ENCODE results near the gene POC1A. TPM values are rescaled to one million over a fixed set of nuclear protein-coding genes. Genes with fewer than 3 reads are reported as not detected.

The POC1A gene
- total and polyA plus RNA-seq, 2 donors (not counting 3 experiments of a cell fraction or from before 2014, with no cell fraction given), result 14.8 to 19.4 TPM

DNA sequence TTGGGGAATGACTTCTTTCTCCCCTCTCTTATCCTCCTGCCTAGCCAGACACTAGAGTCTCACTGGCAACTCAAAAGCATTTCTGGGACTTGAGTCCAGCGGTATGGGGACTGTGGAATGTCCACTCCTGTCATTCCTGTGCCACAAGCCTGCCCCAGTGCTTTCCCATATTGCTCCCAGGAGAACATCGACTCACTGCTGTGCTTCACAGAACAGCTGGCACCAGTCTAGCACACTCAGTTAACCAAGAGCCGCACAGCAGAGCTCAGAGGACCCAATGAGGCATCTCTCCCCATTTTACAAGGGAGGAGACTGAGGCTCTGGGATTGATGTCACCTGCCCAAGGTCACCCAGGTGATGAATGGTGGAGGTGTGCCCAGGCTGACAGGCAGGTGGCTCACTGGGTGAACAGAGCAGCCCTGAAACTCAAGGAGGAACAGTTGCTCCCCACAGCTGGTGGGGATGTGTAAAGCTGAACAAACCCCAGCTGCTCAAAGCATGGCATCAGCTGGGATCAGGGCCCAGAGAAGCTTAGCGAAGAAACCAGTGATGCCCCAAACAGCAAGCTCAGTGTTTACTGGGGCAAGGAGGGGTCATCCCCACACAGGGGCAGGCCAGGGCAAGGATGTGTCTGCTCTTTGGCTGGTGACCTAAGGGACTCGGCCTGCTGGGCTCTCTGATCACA is 62.5 kb downstream of the POC1A start:
- no TSS peak for BruUV-seq (replicated peaks)
- FAIRE-seq, result no peak
- H3K9me3 ChIP-seq (replicated peaks; ENCODE audit: control insufficient read depth, insufficient read depth, low read length), result no peaks in the 10 kb centered on the region
- H3K4me3 ChIP-seq (replicated peaks in 1 of 3; ENCODE audit: insufficient read depth in 1 of 3, low read depth in 1 of 3, low read length in 3 of 3), result no peak overlapping the region
- dilution Hi-C loops (cut with MboI; ENCODE audit: extremely low pct_ligation_motif_present, low sequenced_read_pairs) (no loop called here), intact Hi-C loops (cut with micrococcal nuclease) (loop anchor here (2.0 kb wide), 1 partner anchor 29 kb away; no protein-coding TSS in a partner anchor)
- no peak for TF ChIP-seq JUN (IDR thresholded peaks at IDR 0.05; ENCODE audit: borderline replicate concordance, insufficient read depth, insufficient read length, low read depth)
- TF ChIP-seq FOS (IDR thresholded peaks at IDR 0.05; ENCODE audit: borderline replicate concordance, insufficient read depth, low read length), result no peak
- TF ChIP-seq POLR2AphosphoS5 (IDR thresholded peaks at IDR 0.05; ENCODE audit: insufficient read depth, low read depth, low read length), result no peak
- no peak for TF ChIP-seq EZH2 (IDR thresholded peaks at IDR 0.05; ENCODE audit: borderline replicate concordance, low read depth, low read length, severe bottlenecking)
- TF ChIP-seq MYC (IDR thresholded peaks at IDR 0.05; ENCODE audit: low read depth, low read length), result no peak
- no peak for TF ChIP-seq POLR2A (IDR thresholded peaks at IDR 0.05; ENCODE audit: low read depth, low read length)
- TF ChIP-seq, protein P1, sequence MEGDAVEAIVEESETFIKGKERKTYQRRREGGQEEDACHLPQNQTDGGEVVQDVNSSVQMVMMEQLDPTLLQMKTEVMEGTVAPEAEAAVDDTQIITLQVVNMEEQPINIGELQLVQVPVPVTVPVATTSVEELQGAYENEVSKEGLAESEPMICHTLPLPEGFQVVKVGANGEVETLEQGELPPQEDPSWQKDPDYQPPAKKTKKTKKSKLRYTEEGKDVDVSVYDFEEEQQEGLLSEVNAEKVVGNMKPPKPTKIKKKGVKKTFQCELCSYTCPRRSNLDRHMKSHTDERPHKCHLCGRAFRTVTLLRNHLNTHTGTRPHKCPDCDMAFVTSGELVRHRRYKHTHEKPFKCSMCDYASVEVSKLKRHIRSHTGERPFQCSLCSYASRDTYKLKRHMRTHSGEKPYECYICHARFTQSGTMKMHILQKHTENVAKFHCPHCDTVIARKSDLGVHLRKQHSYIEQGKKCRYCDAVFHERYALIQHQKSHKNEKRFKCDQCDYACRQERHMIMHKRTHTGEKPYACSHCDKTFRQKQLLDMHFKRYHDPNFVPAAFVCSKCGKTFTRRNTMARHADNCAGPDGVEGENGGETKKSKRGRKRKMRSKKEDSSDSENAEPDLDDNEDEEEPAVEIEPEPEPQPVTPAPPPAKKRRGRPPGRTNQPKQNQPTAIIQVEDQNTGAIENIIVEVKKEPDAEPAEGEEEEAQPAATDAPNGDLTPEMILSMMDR (IDR thresholded peaks at IDR 0.05; ENCODE audit: extremely low read depth in 1 of 2, insufficient read depth in 1 of 2, low read depth in 1 of 2, low read length in 2 of 2), result no peak
- TF ChIP-seq GATA2 (IDR thresholded peaks at IDR 0.05; ENCODE audit: insufficient read depth, insufficient read length, low read depth, low read length), result no peak
- TF ChIP-seq, protein P2, sequence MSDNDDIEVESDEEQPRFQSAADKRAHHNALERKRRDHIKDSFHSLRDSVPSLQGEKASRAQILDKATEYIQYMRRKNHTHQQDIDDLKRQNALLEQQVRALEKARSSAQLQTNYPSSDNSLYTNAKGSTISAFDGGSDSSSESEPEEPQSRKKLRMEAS (IDR thresholded peaks at IDR 0.05; ENCODE audit: insufficient read depth, insufficient read length), result no peak
- CTCF ChIA-PET, result interaction anchor here (1.0 kb wide), 1 partner anchor 90 kb away, joined by 3 read pairs; no protein-coding TSS in a partner anchor
- H3K4me1 ChIP-seq (ENCODE audit: control insufficient read depth, extremely low read depth, insufficient read depth, low read length), result peaks cover 55% of the 10 kb centered on the region
- DNase-seq (ENCODE audit: low read depth, low spot score), result no peak
- H3K9ac ChIP-seq (replicated peaks; ENCODE audit: extremely low read depth, insufficient read depth, low read length), result no peak overlapping the region
- H4K20me1 ChIP-seq (replicated peaks; ENCODE audit: control insufficient read depth, extremely low read depth, insufficient read depth, low read length), result no peaks in the 10 kb centered on the region
- H3K27ac ChIP-seq (ENCODE audit: insufficient read depth, low read depth, low read length), result no peak overlapping the region
- H3K27me3 ChIP-seq (ENCODE audit: control insufficient read depth in 2 of 2, insufficient read depth in 2 of 2, low read length in 2 of 2), result no peaks in the 10 kb centered on the region
- H3K9me1 ChIP-seq (replicated peaks; ENCODE audit: control insufficient read depth, extremely low read depth, insufficient read depth, low read length), result no peaks in the 10 kb centered on the region
- POLR2A ChIA-PET, result no interaction called here
- H2AFZ ChIP-seq (ENCODE audit: low read depth, low read length), result no peak overlapping the region
- H3K36me3 ChIP-seq (ENCODE audit: control insufficient read depth in 2 of 2, extremely low read depth in 1 of 2, insufficient read depth in 2 of 2, low read length in 2 of 2), result no peaks in the 10 kb centered on the region
- H3K4me2 ChIP-seq (ENCODE audit: insufficient read depth, low read length), result no peak overlapping the region
- H3K79me2 ChIP-seq (ENCODE audit: control insufficient read depth, insufficient read depth, low read length), result no peaks in the 10 kb centered on the region

All from endothelial cell of umbilical vein (primary cell).